ENCODE data around the gene EYS. TPM values are rescaled to one million over a fixed set of nuclear protein-coding genes. Genes with fewer than 3 reads are reported as not detected.
"Not testable (repeated sequence)": the region's sequence is repeated elsewhere in the genome, so short reads cannot be mapped to it uniquely, and the experiment has no call there.

EYS gene
- total RNA-seq, 2 donors from 2014 or later: 0.20 TPM; not detected in 1

DNA sequence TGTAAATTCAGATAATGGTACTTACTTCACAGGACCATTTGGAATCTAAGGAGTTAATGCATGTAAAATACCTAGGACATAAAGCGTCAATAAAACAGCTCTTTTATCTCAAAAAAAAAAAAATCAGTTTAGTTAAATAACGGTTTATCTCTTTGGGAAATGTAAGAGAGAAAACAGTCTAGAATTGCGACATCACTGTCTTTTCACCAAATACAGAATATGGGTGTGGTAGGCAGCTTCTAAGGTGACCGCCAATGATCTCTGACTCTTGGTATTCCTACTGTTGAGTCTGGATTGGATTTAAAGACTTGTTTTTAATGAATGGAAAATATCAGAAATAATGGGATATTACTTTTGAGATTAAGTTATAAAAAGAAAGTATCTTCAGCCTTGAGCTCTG lies 111.5 kb downstream of the EYS start:
- peaks cover 5% of the 10 kb centered on the region for H3K9me3 Mint-ChIP-seq
- no peaks in the 10 kb centered on the region for H3K27me3 Mint-ChIP-seq
- ATAC-seq (no peak), DNase-seq (ENCODE audit: low spot score) (no peak)
- H3K27ac Mint-ChIP-seq: no peak overlapping the region
- no peak overlapping the region for H3K4me3 Mint-ChIP-seq
- H3K36me3 Mint-ChIP-seq: no peaks in the 10 kb centered on the region
- H3K4me1 Mint-ChIP-seq (ENCODE audit: low read depth in 2 of 2): no peaks in the 10 kb centered on the region

DNA sequence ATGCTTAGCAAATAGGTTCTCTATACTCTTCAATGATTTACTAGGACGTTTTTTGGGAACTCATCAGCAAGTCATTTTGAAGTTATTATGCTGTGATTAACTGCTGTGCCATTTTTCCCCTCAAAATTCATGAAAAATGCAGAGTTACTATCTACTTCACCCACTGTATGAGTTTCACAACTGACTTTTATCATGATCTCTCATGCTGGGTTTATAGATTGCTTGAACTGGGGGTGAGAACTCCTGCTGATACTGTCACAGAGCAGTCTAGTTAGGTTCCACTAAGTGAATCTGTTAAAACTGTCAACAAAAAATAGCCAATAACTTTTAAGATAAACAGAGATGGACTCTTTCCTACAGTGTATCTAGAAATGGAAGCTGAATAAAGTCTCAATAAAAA lies 136.7 kb downstream of the EYS start:
- ATAC-seq: no peak
- Mint-ChIP-seq H3K27me3 (no peaks in the 10 kb centered on the region), H3K36me3 (peaks cover 7% of the 10 kb centered on the region), H3K4me1 (ENCODE audit: low read depth in 2 of 2) (no peaks in the 10 kb centered on the region), H3K9me3 (peaks cover 16% of the 10 kb centered on the region), H3K27ac (no peak overlapping the region), H3K4me3 (no peak overlapping the region)
- no peak for DNase-seq (ENCODE audit: low spot score)

GRCh38 chr6:65569505-65569904 lies 137.5 kb downstream of the EYS start:
- Mint-ChIP-seq H3K27ac (no peak overlapping the region), H3K4me1 (ENCODE audit: low read depth in 2 of 2) (no peaks in the 10 kb centered on the region), H3K27me3 (no peaks in the 10 kb centered on the region)

GRCh38 chr6:65569056-65569455 lies 138.0 kb downstream of the EYS start:
- not testable (repeated sequence) for DNase-seq (ENCODE audit: low spot score); H3K4me3 Mint-ChIP-seq; H3K27me3 Mint-ChIP-seq; H3K36me3 Mint-ChIP-seq; H3K27ac Mint-ChIP-seq; ATAC-seq; H3K4me1 Mint-ChIP-seq (ENCODE audit: low read depth in 2 of 2)
- H3K9me3 Mint-ChIP-seq: peaks cover 13% of the 10 kb centered on the region

More at GRCh38 chr6:65569505-65569904, 137.5 kb downstream of the EYS start:
- DNase-seq (ENCODE audit: low spot score): no peak
- no peak for ATAC-seq
- Mint-ChIP-seq H3K36me3 (peaks cover 7% of the 10 kb centered on the region), H3K9me3 (peaks cover 16% of the 10 kb centered on the region), H3K4me3 (no peak overlapping the region)

- H3K4me1 Mint-ChIP-seq (ENCODE audit: low read depth in 2 of 2): no peaks in the 10 kb centered on the region
- ATAC-seq (no peak), DNase-seq (ENCODE audit: low spot score) (no peak)
- H3K27ac Mint-ChIP-seq: no peak overlapping the region
- no peak overlapping the region for H3K4me3 Mint-ChIP-seq
- no peaks in the 10 kb centered on the region for H3K27me3 Mint-ChIP-seq
- H3K9me3 Mint-ChIP-seq: peaks cover 13% of the 10 kb centered on the region
- H3K36me3 Mint-ChIP-seq: peaks cover 7% of the 10 kb centered on the region
These were observed 140.9 kb downstream of the EYS start for GRCh38 chr6:65566117-65566516.

- H3K9me3 Mint-ChIP-seq: peaks cover 4% of the 10 kb centered on the region
- DNase-seq (ENCODE audit: low spot score): no peak
- H3K36me3 Mint-ChIP-seq: peaks cover 6% of the 10 kb centered on the region
- H3K4me3 Mint-ChIP-seq: no peak overlapping the region
- ATAC-seq: no peak
- no peak overlapping the region for H3K27ac Mint-ChIP-seq
- H3K27me3 Mint-ChIP-seq: no peaks in the 10 kb centered on the region
- no peaks in the 10 kb centered on the region for H3K4me1 Mint-ChIP-seq (ENCODE audit: low read depth in 2 of 2)
These were observed 149.0 kb downstream of the EYS start for GRCh38 chr6:65558071-65558470.

DNA sequence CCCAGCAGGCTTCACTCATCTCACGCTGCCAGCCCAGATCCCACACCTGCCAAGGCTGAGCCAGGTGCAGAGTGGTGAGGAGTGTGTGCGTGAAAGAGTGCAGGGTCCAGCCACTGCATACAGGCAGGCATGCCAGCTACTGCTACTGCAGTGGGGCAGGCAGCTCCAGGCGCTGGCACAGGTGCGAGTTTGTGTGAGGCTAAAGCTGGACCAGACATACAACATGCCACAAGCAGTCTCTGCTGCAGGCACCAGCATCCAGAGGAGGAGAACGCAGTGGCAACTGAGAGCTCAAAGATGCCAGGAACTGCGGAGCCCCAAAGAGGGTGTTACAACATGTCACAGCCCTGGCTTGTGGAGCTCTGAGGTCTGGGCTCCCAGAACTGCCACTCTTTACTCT lies 149.8 kb downstream of the EYS start:
- H3K27me3 Mint-ChIP-seq: no peaks in the 10 kb centered on the region
- H3K36me3 Mint-ChIP-seq: peaks cover 6% of the 10 kb centered on the region
- no peak overlapping the region for H3K4me3 Mint-ChIP-seq
- no peak for ATAC-seq
- H3K4me1 Mint-ChIP-seq (ENCODE audit: low read depth in 2 of 2): no peaks in the 10 kb centered on the region
- no peak overlapping the region for H3K27ac Mint-ChIP-seq
- no peak for DNase-seq (ENCODE audit: low spot score)
- H3K9me3 Mint-ChIP-seq: peaks cover 4% of the 10 kb centered on the region

GRCh38 chr6:65546894-65547293 lies 160.1 kb downstream of the EYS start:
- DNase-seq (ENCODE audit: low spot score): no peak
- Mint-ChIP-seq H3K4me3 (no peak overlapping the region), H3K36me3 (peaks cover 6% of the 10 kb centered on the region), H3K27me3 (no peaks in the 10 kb centered on the region), H3K4me1 (ENCODE audit: low read depth in 2 of 2) (no peaks in the 10 kb centered on the region), H3K9me3 (peaks cover 10% of the 10 kb centered on the region), H3K27ac (no peak overlapping the region)
- ATAC-seq: no peak

GRCh38 chr6:65545920-65546319 lies 161.1 kb downstream of the EYS start:
- H3K4me1 Mint-ChIP-seq (ENCODE audit: low read depth in 2 of 2): no peaks in the 10 kb centered on the region
- peaks cover 6% of the 10 kb centered on the region for H3K36me3 Mint-ChIP-seq
- DNase-seq (ENCODE audit: low spot score) (no peak), ATAC-seq (no peak)
- no peak overlapping the region for H3K4me3 Mint-ChIP-seq
- H3K27ac Mint-ChIP-seq: no peak overlapping the region
- peaks cover 10% of the 10 kb centered on the region for H3K9me3 Mint-ChIP-seq
- H3K27me3 Mint-ChIP-seq: no peaks in the 10 kb centered on the region

DNA sequence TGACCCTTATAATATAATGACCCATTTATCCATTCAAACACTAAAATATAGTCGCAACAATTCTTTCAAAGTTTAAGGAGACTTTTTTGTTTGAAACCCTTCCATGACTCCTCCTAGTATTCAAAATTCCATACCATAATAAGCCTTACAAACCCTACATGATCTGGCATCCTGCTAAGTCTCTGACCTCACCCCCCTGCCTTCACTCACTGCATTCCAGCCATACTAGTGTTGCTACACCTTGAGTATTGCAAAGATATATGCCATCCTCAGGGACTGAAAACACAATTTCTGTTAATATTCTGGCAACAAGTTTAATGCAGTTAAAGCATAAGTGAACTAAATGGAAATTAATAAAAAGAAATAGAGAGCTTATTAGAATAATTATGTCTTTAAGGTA lies 168.4 kb downstream of the EYS start:
- Mint-ChIP-seq H3K4me1 (ENCODE audit: low read depth in 2 of 2) (no peaks in the 10 kb centered on the region), H3K4me3 (no peak overlapping the region), H3K36me3 (peaks cover 13% of the 10 kb centered on the region), H3K27me3 (no peaks in the 10 kb centered on the region), H3K27ac (no peak overlapping the region), H3K9me3 (peaks cover 15% of the 10 kb centered on the region)
- DNase-seq (ENCODE audit: low spot score): no peak
- no peak for ATAC-seq

GRCh38 chr6:65537600-65537999 lies 169.4 kb downstream of the EYS start:
- H3K27ac Mint-ChIP-seq: no peak overlapping the region
- ATAC-seq (no peak), DNase-seq (ENCODE audit: low spot score) (no peak)
- peaks cover 14% of the 10 kb centered on the region for H3K9me3 Mint-ChIP-seq
- no peaks in the 10 kb centered on the region for H3K27me3 Mint-ChIP-seq
- H3K4me1 Mint-ChIP-seq (ENCODE audit: low read depth in 2 of 2): no peaks in the 10 kb centered on the region
- no peak overlapping the region for H3K4me3 Mint-ChIP-seq
- H3K36me3 Mint-ChIP-seq: peaks cover 13% of the 10 kb centered on the region

DNA sequence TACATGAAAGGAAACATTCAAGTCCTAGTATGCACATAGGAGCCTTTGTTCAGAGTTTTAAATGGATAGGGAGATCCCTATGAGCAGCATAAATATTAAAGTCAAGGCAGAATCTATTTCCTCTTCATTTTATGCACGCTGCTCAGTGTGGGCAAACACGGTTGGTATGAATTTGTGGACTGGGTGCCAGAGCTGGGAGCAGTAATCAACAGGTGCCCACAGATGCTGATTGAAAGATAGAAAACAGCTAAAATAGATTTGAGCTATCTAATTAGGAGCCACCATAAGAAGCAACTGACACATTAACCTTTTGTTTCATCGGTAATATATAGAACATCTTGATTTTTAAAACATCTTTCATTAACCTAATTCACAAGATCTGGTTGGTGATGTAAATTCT lies 175.5 kb downstream of the EYS start:
- H3K9me3 Mint-ChIP-seq: peaks cover 17% of the 10 kb centered on the region
- no peak overlapping the region for H3K27ac Mint-ChIP-seq
- H3K36me3 Mint-ChIP-seq: peaks cover 13% of the 10 kb centered on the region
- H3K4me1 Mint-ChIP-seq (ENCODE audit: low read depth in 2 of 2): no peaks in the 10 kb centered on the region
- ATAC-seq (no peak), DNase-seq (ENCODE audit: low spot score) (no peak)
- no peaks in the 10 kb centered on the region for H3K27me3 Mint-ChIP-seq
- H3K4me3 Mint-ChIP-seq: no peak overlapping the region

GRCh38 chr6:65524232-65524631 lies 182.8 kb downstream of the EYS start:
- Mint-ChIP-seq H3K27me3 (no peaks in the 10 kb centered on the region), H3K36me3 (no peaks in the 10 kb centered on the region), H3K4me1 (ENCODE audit: low read depth in 2 of 2) (no peaks in the 10 kb centered on the region), H3K9me3 (peaks cover 10% of the 10 kb centered on the region), H3K4me3 (no peak overlapping the region), H3K27ac (no peak overlapping the region)
- ATAC-seq: no peak
- DNase-seq (ENCODE audit: low spot score): no peak

DNA sequence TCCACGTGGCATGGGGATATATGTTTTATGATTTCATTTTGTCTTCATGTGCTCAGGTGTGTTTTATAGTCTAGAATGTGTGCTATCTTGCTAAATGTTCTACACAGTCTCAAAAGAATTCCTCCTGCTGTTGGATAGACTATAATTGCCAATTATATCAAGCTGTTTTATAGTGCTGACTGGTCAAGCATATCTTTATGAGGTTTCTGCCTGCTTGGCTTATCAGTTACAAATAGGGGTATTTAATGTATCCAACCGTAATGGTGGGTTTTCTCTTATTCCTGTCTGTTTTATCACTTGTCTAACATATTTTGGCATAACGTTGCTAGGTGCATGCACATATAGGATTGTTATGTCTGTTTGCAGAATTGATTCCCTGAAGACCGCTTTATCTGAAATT lies 201.3 kb downstream of the EYS start:
- no peak for DNase-seq (ENCODE audit: low spot score)

GRCh38 chr6:65501045-65501444 lies 206.0 kb downstream of the EYS start:
- no peak overlapping the region for H3K27ac Mint-ChIP-seq
- H3K9me3 Mint-ChIP-seq: peaks cover 16% of the 10 kb centered on the region
- no peak overlapping the region for H3K4me3 Mint-ChIP-seq
- peaks cover 5% of the 10 kb centered on the region for H3K36me3 Mint-ChIP-seq
- no peaks in the 10 kb centered on the region for H3K4me1 Mint-ChIP-seq (ENCODE audit: low read depth in 2 of 2)
- ATAC-seq: no peak
- DNase-seq (ENCODE audit: low spot score): no peak
- H3K27me3 Mint-ChIP-seq: no peaks in the 10 kb centered on the region

More for the DNA sequence above, 201.3 kb downstream of the EYS start:
- Mint-ChIP-seq H3K4me3 (no peak overlapping the region), H3K27me3 (no peaks in the 10 kb centered on the region), H3K27ac (no peak overlapping the region), H3K36me3 (peaks cover 14% of the 10 kb centered on the region), H3K4me1 (ENCODE audit: low read depth in 2 of 2) (no peaks in the 10 kb centered on the region), H3K9me3 (peaks cover 13% of the 10 kb centered on the region)
- ATAC-seq: no peak
